ENCODE data around the gene EPHA4.
"Not testable (repeated sequence)": the region's sequence is repeated elsewhere in the genome, so short reads cannot be mapped to it uniquely, and the experiment has no call there.

Gene EPHA4

GRCh38 chr2:221532641-221533040 is 39.5 kb downstream of the EPHA4 start:
- no peak for DNase-seq

DNA sequence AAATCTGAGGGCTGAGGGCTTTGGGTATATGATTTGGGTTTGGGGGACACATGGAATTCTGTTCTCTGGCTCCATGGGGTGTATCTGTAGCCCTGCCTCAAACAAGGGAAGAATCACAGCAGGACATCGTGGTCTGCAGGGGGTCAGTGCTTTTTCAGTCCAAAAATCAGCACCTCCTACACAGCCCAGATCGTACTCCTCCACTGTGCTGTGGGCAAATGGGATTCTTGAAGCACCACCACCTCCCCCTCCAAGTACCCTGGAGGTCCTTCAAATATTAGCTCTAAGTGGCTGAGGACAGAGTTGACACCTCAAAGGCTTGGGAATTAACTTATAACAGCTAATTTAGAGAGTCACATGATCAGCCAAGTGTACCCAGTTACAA is 41.5 kb downstream of the EPHA4 start:
- no peak for DNase-seq

DNA sequence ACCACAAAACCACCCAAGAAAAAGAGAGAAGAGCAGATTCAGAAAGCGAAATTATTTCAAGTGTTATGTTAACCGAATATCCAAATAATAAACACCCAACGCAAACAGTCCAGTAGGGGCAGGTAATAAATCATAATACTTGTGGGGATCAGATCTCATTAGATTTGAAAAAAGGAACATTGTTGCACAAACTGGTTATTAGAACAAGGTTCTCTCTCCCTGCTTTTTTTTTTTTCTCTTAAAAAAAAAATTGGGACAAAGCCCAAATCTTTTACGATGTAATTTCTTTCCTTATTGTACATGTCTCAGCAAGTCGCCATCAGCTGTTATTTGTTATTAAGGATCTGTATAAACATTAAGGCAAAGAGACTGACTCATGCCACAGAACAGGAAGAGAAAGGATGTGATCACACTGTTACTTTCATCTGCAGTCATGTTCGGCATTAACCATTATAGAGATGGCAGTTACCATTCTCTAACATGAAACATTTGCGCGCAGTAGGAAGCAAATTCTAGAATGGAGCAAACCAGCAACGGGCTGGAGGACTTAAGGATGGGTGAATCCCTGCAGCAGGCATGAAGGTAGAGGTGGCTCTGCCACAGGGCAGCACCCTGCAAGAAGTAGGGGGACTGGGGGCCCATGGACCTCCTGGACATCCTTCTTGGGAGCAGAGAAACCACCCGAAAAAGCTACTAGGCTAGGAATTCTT is 42.0 kb downstream of the EPHA4 start:
- peak in 2 of 6 experiments; percentile 1 to 10 for DNase-seq

- no peak for DNase-seq
These were observed 42.7 kb downstream of the EPHA4 start for GRCh38 chr2:221529177-221529942.

GRCh38 chr2:221527776-221528309 is 44.3 kb downstream of the EPHA4 start:
- DNase-seq = peak in 3 of 6 experiments; percentile 15 to 39 (median 31)

DNA sequence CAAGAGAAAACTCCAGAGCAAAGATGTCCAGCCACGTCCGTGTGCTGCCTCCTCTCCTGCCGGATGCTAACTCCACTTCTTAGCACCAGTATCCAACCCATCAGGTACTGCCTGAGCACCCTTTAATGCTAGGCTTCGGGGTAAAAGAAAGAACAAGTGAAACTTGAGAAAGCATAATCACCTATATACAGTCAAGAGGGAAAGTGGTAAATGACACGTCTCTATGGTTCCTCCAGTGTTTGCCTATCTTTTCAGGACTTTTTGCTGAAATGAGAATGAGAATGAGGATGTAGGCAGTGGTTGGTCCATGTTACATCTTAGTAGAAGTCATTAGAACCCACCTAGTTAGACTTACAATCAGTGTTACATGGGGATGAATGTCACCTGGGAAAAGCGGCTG is 47.9 kb downstream of the EPHA4 start:
- DNase-seq = no peak

- no peak for DNase-seq
These were observed 50.8 kb downstream of the EPHA4 start for GRCh38 chr2:221521233-221521845.

GRCh38 chr2:221518935-221519625 is 53.0 kb downstream of the EPHA4 start:
- DNase-seq = no peak

DNA sequence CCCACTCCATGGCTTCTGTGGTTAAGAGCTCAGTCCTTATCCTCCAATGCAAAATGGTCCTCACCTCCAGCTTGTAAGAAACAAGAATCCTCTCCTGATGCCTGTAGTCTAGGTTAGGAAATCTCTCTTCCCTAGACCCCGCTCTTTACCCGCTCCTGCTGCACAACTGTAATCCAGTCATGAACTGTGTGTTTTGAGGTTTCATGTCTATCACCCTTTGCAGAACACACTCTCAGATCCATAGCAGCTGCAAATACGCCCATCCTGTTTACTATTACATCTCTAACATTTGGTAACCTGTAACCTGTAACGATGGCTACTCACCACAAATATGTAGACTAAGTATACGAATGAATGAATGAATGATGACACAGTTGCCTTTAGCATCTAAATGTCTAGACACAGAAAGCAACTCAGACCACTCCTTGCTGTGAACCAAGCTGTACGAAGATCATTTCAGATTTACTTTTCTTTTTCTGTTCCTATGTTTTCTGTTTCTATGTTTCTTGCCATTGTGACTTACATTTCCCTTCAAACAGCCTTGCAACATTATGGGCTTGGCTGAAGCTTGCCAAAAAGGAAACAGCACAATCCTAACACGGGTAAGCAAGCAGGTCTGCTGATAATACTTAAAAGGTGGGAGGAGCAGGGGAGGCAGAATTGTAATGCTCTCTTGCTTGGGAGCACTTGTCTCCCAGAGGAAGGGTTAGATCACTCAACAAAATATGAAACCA is 53.7 kb downstream of the EPHA4 start:
- peak in 3 of 6 experiments; percentile 84 to 85 (median 85) for DNase-seq

GRCh38 chr2:221517696-221518151 is 54.4 kb downstream of the EPHA4 start:
- DNase-seq = peak; percentile 26 to 85 (median 64)

GRCh38 chr2:221517146-221517695 is 54.9 kb downstream of the EPHA4 start:
- peak in 1 of 6 experiments; percentile 53 for DNase-seq

GRCh38 chr2:221515864-221516263 is 56.2 kb downstream of the EPHA4 start:
- no peak for DNase-seq

DNA sequence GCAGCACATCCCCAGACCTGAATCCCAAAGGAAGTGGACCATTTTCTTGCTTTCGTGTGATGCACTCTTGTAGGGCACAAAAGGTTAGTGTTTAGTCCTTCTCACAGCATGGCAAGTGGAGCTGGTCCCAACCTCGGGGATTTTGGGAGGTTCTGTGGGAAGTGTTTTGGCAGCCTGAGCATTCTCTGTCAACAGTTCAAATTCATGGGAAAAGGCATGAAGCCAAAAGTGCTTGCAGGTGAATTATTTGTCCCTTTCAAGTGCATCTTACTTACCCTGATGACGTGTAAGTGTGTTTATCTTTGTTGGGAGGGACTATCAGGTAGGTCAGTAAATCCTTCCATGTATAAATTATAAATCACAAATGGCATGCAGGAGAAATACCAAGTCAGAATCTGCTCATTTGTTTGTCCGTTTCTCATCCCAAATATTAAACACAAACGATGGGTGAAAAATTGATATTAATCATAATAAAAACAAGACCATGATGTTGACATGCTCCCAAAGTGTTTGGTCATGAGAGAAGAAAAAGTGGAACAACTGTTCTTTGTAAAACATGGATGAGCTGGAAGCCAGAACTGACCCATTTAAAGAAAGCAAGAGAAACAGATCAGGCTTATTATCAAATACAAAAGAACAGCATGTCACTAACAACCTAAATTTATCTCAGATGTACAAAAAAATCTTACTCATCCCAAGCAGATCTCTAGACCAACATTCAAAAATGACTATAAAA is 57.6 kb downstream of the EPHA4 start:
- DNase-seq = no peak

DNA sequence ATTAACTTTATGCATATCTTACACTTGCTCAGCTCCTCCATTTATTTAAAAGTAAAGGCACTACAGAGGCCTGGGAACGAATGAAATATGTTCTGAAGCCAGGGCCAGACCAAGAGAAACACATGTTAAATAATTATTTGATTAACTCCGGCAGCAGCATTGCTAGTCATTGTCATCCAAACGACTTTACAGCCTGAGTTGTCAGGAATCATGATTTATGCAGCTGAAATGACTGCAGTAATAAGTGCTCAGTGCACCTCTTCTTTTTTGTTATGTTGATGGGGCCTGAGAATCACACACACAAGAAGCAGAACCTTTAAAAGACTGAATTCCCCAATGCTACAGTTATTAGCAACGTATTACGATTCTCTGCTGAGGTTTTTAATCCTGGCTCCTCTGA is 58.9 kb downstream of the EPHA4 start:
- no peak for DNase-seq

- DNase-seq = not testable (repeated sequence)
These were observed 60.8 kb downstream of the EPHA4 start for GRCh38 chr2:221511325-221511724.

DNA sequence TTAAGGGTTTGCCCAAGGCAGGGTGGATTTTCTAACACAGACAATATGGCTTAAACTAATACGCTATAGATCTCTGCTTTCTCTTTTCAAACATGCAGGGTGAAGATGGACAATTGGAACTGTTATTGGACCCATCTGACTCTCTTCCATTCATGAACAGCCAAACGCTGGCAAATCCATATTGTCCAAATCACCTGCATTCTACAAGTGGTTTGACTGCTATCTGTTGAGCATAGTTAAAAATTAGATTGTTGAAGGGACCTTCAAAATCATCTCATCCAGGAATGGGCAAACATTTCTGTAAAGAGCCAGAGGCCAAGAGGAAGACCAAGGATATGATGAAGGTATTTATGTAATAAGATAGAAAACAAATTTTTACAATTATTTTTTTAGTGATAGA is 65.6 kb downstream of the EPHA4 start:
- DNase-seq = no peak

GRCh38 chr2:221505605-221506004 is 66.5 kb downstream of the EPHA4 start:
- DNase-seq = no peak

- no peak for DNase-seq
These were observed 67.2 kb downstream of the EPHA4 start for GRCh38 chr2:221504905-221505304.

- DNase-seq = no peak
These were observed 68.1 kb downstream of the EPHA4 start for GRCh38 chr2:221503965-221504364.

DNA sequence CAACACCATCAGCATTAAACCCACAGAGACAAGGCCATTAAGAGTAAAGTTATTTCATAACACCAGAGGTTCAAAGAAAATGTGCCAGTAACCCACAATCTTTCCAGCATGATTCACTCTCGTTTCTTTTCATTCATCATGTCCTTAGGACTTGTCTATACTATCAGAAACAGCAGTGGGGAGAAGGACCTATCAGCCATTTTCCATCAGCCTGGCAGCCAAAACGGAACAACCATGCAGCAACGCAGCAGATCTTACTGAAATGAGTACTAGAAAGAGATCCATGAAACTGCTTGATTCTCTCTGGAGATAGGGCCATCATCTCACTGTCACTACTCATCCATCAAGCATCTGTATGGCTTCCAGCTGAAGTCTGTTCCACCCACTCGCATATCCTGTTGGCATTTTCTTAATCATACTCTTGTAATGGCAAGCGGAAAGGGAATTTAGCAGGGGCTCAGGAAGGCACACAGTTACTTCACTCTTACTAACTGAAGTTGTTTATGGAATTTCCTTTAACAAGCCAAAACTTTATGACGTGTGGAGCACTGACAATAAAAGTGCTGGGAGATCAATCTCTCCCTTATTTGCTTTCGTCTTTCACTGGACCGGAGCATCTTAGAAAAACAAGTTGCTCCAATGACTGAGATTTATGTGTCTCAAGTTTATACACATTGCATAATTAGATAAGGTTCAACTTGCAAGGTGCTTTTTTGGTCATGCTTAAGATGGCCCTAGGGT is 69.7 kb downstream of the EPHA4 start:
- no peak for DNase-seq

All from stimulated activated naive CD4-positive, alpha-beta T cell (primary cell).